CD4-positive, alpha-beta T cell treated with Interleukin-4 for 1 hour (primary cell): ENCODE data around the gene MYO1C.
A peak's percentile ranks its signal among the peaks of the same experiment; 100 is the strongest.

Experiments
- DNase-seq, 2 donors: peaks; one replicate each; pipeline ENCODE4 v3.0.0-alpha.2; 2020 to 2022

MYO1C gene

GRCh38 chr17:1484060-1484535, 8.4 kb downstream of the MYO1C start:
- no peak for DNase-seq

- no peak for DNase-seq
Observed at GRCh38 chr17:1482680-1483079, 9.8 kb downstream of the MYO1C start.

GRCh38 chr17:1481736-1482135, 10.8 kb downstream of the MYO1C start:
- DNase-seq: no peak

GRCh38 chr17:1480747-1481465, 11.6 kb downstream of the MYO1C start:
- no peak for DNase-seq

GRCh38 chr17:1478418-1478817, 14.1 kb downstream of the MYO1C start:
- no peak for DNase-seq

GRCh38 chr17:1475321-1475854, 17.1 kb downstream of the MYO1C start:
- no peak for DNase-seq

- no peak for DNase-seq
Observed at GRCh38 chr17:1474402-1475189, 17.9 kb downstream of the MYO1C start.

GRCh38 chr17:1473841-1474240, 18.6 kb downstream of the MYO1C start:
- peak in 1 of 2 donors; percentile 42 for DNase-seq

- DNase-seq: no peak
Observed at GRCh38 chr17:1473170-1473569, 19.3 kb downstream of the MYO1C start.

- no peak for DNase-seq
Observed at GRCh38 chr17:1471911-1472821, 20.3 kb downstream of the MYO1C start.

GRCh38 chr17:1471490-1471889, 21.0 kb downstream of the MYO1C start:
- no peak for DNase-seq

GRCh38 chr17:1470755-1471462, 21.6 kb downstream of the MYO1C start:
- DNase-seq: no peak

- no peak for DNase-seq
Observed at GRCh38 chr17:1470071-1470754, 22.3 kb downstream of the MYO1C start.

GRCh38 chr17:1469231-1469852, 23.1 kb downstream of the MYO1C start:
- no peak for DNase-seq

- DNase-seq: peak in 1 of 2 donors; percentile 57
Observed at GRCh38 chr17:1467898-1468492, 24.5 kb downstream of the MYO1C start.

GRCh38 chr17:1467258-1467657, 25.2 kb downstream of the MYO1C start:
- no peak for DNase-seq

- DNase-seq: no peak
Observed at GRCh38 chr17:1464186-1464585, 28.3 kb downstream of the MYO1C start.

- no peak for DNase-seq
Observed at GRCh38 chr17:1462164-1463112, 30.0 kb downstream of the MYO1C start.

- DNase-seq: peak in 1 of 2 donors; percentile 31
Observed at GRCh38 chr17:1461198-1461944, 31.1 kb downstream of the MYO1C start.
